ENCODE measurements around the gene CWF19L2.
A peak's percentile ranks its signal among the peaks of the same experiment; 100 is the strongest.
"Not testable (repeated sequence)": the region's sequence is repeated elsewhere in the genome, so short reads cannot be mapped to it uniquely, and the experiment has no call there.

CWF19L2 gene

DNA sequence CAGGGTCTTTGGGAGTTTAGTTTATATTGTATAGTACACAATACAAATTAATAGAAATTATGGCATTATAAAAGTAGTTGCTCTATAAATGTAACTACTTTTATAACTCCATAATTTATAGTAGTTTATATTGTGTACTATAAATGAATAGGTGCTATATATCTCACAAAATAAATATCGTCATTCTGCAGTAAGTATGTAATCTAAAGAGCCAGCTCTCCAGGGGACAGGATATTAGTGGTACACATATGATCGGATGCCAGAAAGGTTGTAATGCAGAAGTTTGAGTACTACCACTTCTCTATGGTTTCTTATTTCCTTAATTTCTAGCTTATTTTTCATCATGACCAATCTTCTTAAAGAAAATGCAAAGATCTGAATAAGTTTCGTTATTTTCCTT, 20.2 kb upstream of the CWF19L2 start:
- Histone ChIP-seq H3K4me1 (ENCODE audit: control insufficient read depth, insufficient read depth, low read length) (no peaks in the 10 kb centered on the region), H3K9ac (ENCODE audit: low read length) (no peak overlapping the region), H3K27me3 (ENCODE audit: control insufficient read depth, insufficient read depth, low read length) (no peaks in the 10 kb centered on the region), H3K27ac (ENCODE audit: low read depth, low read length) (no peak overlapping the region), H3K9me3 (ENCODE audit: control insufficient read depth, insufficient read depth, low read depth, low read length) (no peaks in the 10 kb centered on the region), H3K36me3 (ENCODE audit: control insufficient read depth, insufficient read depth, low read length) (no peaks in the 10 kb centered on the region), H3K4me3 (ENCODE audit: low read depth, low read length) (no peak overlapping the region)

DNA sequence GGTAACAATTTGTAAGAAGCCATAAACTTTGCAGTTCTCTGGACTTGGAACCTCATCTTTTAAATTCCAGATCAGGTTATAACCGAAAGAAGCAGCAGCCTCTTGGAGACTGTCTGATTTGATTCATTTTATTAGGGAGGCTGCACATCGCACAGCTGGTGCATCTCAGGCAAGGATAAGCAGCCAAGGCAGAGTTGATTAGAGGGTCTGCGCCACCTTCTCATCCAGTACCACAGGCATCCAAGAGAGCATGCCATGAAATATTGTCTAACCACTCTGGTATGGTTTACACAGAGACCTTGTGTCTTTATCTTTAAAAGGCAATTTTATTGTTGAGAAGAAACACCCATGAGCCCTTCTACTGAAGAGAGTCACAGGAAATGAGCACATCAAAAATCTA, 16.2 kb upstream of the CWF19L2 start:
- Histone ChIP-seq H3K27me3 (ENCODE audit: control insufficient read depth, insufficient read depth, low read length) (no peaks in the 10 kb centered on the region), H3K4me3 (ENCODE audit: low read depth, low read length) (no peak overlapping the region), H3K27ac (ENCODE audit: low read depth, low read length) (no peak overlapping the region), H3K9me3 (ENCODE audit: control insufficient read depth, insufficient read depth, low read depth, low read length) (no peaks in the 10 kb centered on the region), H3K4me1 (ENCODE audit: control insufficient read depth, insufficient read depth, low read length) (no peaks in the 10 kb centered on the region), H3K9ac (ENCODE audit: low read length) (no peak overlapping the region), H3K36me3 (ENCODE audit: control insufficient read depth, insufficient read depth, low read length) (no peaks in the 10 kb centered on the region)

DNA sequence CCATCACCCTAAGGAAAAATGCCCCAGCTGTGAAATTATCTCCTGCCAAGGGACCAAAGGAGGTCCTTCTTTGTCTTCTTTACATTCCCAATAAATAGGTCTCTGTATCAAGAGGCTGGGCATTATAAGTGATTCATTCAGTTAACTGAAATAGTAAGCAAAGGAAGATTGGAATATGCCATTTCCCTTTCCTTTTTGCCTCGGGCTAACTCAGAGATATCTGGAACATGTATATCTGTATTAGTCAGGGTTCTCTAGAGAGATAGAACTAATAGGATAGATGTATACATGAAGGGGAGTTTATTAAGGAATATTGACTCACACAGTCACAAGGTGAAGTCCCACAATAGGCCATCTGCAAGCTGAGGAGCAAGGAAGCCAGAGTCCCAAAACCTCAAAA, 15.3 kb upstream of the CWF19L2 start:
- no peaks in the 10 kb centered on the region for H3K27me3 ChIP-seq (ENCODE audit: control insufficient read depth, insufficient read depth, low read length)
- H3K4me3 ChIP-seq (ENCODE audit: low read depth, low read length) = no peak overlapping the region
- no peaks in the 10 kb centered on the region for H3K4me1 ChIP-seq (ENCODE audit: control insufficient read depth, insufficient read depth, low read length)
- no peaks in the 10 kb centered on the region for H3K36me3 ChIP-seq (ENCODE audit: control insufficient read depth, insufficient read depth, low read length)
- H3K9me3 ChIP-seq (ENCODE audit: control insufficient read depth, insufficient read depth, low read depth, low read length) = no peaks in the 10 kb centered on the region
- H3K9ac ChIP-seq (ENCODE audit: low read length) = no peak overlapping the region
- no peak overlapping the region for H3K27ac ChIP-seq (ENCODE audit: low read depth, low read length)

DNA sequence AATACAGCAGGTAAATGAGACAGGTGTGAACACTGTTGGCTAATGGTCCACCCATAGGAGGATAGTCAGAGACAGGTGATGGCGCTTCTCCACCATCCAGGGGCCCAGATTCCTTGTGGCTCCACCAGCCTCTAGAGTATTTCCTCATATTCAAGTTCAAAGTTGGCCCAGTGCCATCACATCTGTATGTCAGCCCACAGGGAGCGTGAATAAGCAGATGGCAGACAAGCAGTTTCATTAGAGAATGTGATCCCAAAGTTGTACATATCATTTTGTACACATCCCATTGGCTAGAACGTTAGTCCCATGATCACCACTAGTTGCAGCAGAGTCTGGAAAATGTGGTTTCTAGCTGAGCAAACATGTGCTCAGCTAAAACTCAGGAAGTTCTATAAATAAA, 11.0 kb upstream of the CWF19L2 start:
- H3K9ac ChIP-seq (ENCODE audit: low read length) = no peak overlapping the region
- no peak overlapping the region for H3K27ac ChIP-seq (ENCODE audit: low read depth, low read length)
- H3K4me1 ChIP-seq (ENCODE audit: control insufficient read depth, insufficient read depth, low read length) = no peaks in the 10 kb centered on the region
- no peaks in the 10 kb centered on the region for H3K9me3 ChIP-seq (ENCODE audit: control insufficient read depth, insufficient read depth, low read depth, low read length)
- no peak overlapping the region for H3K4me3 ChIP-seq (ENCODE audit: low read depth, low read length)
- no peaks in the 10 kb centered on the region; the same call in 1 of the 2 replicates for H3K27me3 ChIP-seq (ENCODE audit: control insufficient read depth, insufficient read depth, low read length)
- no peaks in the 10 kb centered on the region for H3K36me3 ChIP-seq (ENCODE audit: control insufficient read depth, insufficient read depth, low read length)

DNA sequence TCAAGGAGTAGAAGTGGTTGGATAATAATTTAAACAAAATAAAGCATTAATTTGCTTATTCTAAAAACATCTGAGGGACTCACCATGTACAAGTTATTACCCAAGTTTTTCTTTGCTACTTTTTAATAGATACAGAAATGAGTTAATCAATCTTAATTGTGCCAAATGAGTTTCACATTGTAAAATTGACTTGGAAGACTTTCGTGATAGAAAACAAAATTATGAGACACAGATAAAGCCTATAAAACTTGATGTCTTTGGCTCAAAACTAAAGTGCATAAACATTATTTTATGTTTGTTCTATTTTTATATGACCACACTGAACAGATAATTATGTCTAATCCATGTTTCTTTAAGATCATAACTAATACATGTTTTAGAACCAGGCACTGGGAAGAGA, 10.1 kb upstream of the CWF19L2 start:
- Histone ChIP-seq H3K27me3 (ENCODE audit: control insufficient read depth, insufficient read depth, low read length) (no peaks in the 10 kb centered on the region; the same call in 1 of the 2 replicates), H3K9ac (ENCODE audit: low read length) (no peak overlapping the region), H3K9me3 (ENCODE audit: control insufficient read depth, insufficient read depth, low read depth, low read length) (no peaks in the 10 kb centered on the region), H3K4me1 (ENCODE audit: control insufficient read depth, insufficient read depth, low read length) (no peaks in the 10 kb centered on the region), H3K36me3 (ENCODE audit: control insufficient read depth, insufficient read depth, low read length) (no peaks in the 10 kb centered on the region), H3K27ac (ENCODE audit: low read depth, low read length) (no peak overlapping the region), H3K4me3 (ENCODE audit: low read depth, low read length) (no peak overlapping the region)

DNA sequence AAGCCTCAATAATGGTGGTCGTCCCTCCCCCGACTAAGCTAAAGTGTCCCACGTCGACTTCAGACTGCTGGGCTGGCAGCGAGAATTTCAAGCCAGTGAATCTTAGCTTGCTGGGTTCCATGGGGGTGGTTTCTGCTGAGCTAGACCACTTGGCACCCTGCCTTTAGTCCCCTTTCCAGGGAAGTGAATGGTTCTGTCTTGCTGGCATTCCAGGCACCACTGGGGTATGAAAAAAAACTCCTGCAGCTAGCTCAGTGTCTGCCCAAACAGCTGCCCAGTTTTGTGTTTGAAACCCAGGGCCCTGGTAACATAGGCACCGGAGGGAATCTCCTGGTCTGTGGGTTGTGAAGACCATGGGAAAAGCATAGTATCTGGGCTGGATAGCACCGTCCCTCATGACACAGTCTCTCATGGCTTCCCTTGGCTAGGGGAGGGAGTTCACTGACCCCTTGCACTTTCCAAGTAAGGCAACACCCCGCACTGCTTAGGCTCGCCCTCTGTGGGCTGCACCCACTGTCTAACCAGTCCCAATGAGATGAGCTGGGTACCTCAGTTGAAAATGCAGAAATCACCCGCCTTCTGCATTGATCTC, 8.7 kb upstream of the CWF19L2 start:
- H3K36me3 ChIP-seq (ENCODE audit: control insufficient read depth, insufficient read depth, low read length); H3K4me1 ChIP-seq (ENCODE audit: control insufficient read depth, insufficient read depth, low read length); H3K4me3 ChIP-seq (ENCODE audit: low read depth, low read length); H3K27me3 ChIP-seq (ENCODE audit: control insufficient read depth, insufficient read depth, low read length); H3K9me3 ChIP-seq (ENCODE audit: control insufficient read depth, insufficient read depth, low read depth, low read length); H3K9ac ChIP-seq (ENCODE audit: low read length); H3K27ac ChIP-seq (ENCODE audit: low read depth, low read length): not testable (repeated sequence)

DNA sequence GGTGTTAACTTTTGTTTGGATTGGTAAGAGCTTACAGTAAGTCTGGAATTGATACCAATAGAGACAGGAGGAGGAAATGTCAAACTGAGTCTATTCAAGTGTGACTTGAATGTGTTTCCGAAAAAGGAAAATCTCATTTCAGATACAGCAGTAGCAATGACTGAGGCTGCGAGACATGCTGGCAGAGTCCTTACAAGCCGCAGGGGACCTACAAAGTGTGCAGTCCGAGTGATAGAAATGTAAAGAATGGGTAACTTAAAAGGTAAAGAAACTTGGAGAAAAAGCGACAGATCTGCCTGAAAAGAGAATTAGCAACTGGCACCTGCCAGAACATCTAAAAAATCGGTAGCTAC, 444 bp downstream of the CWF19L2 start:
- Histone ChIP-seq H3K4me3 (ENCODE audit: low read depth, low read length) (peak overlapping the region; percentile 92), H3K27ac (ENCODE audit: low read depth, low read length) (peak overlapping the region; percentile 47; the same call in 1 of the 2 replicates), H3K36me3 (ENCODE audit: control insufficient read depth, insufficient read depth, low read length) (peaks cover 15% of the 10 kb centered on the region), H3K4me1 (ENCODE audit: control insufficient read depth, insufficient read depth, low read length) (no peaks in the 10 kb centered on the region), H3K9me3 (ENCODE audit: control insufficient read depth, insufficient read depth, low read depth, low read length) (no peaks in the 10 kb centered on the region), H3K9ac (ENCODE audit: low read length) (peak overlapping the region; percentile 76), H3K27me3 (ENCODE audit: control insufficient read depth, insufficient read depth, low read length) (no peaks in the 10 kb centered on the region)

DNA sequence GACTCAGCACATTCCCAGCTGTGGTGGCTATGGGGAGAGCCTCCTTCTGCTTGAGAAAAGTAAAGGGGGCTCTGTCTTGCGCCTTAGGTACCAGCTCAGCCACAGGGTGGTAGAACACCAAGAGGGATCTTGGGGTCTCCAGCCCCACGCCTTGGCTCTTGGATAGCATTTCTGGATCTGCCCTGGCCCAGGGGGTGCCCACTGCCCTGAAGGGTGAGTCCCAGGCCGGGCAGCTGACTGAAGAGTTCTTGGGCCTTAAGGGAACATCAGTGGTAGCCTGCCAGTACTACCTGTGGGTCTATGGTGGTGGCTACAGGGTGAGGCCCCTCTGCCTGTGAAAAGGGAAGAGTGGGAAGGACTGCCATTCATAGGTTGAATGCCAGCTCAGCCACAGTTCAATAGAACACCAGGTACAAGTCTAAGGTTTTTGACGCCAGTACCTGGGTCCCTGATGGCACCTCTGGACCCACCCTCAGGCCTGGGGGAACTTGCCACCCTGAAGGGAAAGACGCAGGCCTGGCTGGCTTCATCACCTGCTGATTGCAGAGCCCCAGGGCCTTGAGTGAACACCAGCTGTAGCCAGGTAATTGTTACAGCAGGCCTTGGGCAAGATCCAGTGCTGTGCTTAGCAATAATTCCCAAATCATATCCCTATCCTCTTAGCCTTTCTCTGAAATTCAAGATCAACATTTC, 3.9 kb downstream of the CWF19L2 start:
- H3K4me1 ChIP-seq (ENCODE audit: control insufficient read depth, insufficient read depth, low read length) = no peaks in the 10 kb centered on the region
- H3K27me3 ChIP-seq (ENCODE audit: control insufficient read depth, insufficient read depth, low read length) = no peaks in the 10 kb centered on the region
- no peak overlapping the region for H3K27ac ChIP-seq (ENCODE audit: low read depth, low read length)
- H3K4me3 ChIP-seq (ENCODE audit: low read depth, low read length) = no peak overlapping the region
- no peaks in the 10 kb centered on the region for H3K9me3 ChIP-seq (ENCODE audit: control insufficient read depth, insufficient read depth, low read depth, low read length)
- no peak overlapping the region for H3K9ac ChIP-seq (ENCODE audit: low read length)
- peaks cover 15% of the 10 kb centered on the region for H3K36me3 ChIP-seq (ENCODE audit: control insufficient read depth, insufficient read depth, low read length)

DNA sequence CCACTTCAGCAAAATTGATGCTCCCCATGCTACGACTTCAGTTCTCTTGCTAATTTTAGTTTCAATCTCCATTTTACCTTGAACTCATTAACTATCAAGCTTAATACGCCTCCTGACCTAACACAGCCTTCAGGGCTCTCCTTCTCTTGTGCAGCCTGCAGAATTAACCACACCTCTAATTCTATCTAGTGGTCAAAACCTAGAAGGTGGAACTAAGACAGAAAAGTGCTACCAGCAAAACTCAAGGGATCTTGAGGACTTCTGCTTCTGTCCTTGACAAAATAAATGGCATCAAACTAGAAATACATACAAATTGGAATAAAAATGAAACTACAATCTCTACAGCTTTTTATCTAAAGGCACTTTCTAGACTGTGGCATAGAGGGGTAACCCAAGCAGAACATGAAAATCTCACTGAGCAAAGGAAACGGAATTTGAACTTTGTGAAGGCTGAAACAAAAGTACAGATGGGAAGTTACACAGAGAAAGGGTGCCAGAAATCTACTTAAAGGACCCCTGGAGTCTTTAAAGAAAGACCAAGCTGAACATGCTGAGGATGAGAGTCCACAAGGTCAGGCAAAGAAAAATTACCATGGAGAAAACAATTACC, 10.7 kb downstream of the CWF19L2 start:
- Histone ChIP-seq H3K9ac (ENCODE audit: low read length) (no peak overlapping the region), H3K9me3 (ENCODE audit: control insufficient read depth, insufficient read depth, low read depth, low read length) (no peaks in the 10 kb centered on the region)

DNA sequence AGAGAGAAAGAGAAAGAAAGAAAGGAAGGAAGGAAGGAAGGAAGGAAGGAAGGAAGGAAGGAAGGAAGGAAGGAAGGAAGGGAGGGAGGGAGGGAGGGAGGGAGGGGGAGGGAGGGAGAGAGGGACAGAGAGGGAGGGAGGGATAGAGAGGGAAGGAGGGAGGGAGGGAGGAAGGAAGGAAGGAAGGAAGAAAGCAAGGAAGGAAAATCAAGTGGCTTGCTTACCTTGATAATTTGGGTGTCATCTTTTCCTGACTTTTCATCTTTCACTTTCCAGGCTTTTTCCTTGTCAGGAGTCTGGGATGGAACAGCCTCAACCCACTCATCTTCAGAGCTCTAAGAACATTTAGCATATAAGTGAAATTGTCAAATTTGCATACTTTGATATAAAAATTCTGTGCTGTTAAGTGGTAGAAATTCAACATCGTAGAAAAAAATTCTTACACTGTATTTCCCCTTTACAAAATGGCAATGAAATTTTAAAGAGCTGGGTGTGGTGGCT, 14.9 kb downstream of the CWF19L2 start:
- Histone ChIP-seq H3K27me3 (ENCODE audit: control insufficient read depth, insufficient read depth, low read length) (no peaks in the 10 kb centered on the region), H3K9ac (ENCODE audit: low read length) (no peak overlapping the region), H3K4me1 (ENCODE audit: control insufficient read depth, insufficient read depth, low read length) (no peaks in the 10 kb centered on the region), H3K36me3 (ENCODE audit: control insufficient read depth, insufficient read depth, low read length) (peaks cover 37% of the 10 kb centered on the region), H3K4me3 (ENCODE audit: low read depth, low read length) (no peak overlapping the region), H3K27ac (ENCODE audit: low read depth, low read length) (no peak overlapping the region), H3K9me3 (ENCODE audit: control insufficient read depth, insufficient read depth, low read depth, low read length) (no peaks in the 10 kb centered on the region)

More for the DNA sequence above, 10.7 kb downstream of the CWF19L2 start:
- Histone ChIP-seq H3K36me3 (ENCODE audit: control insufficient read depth, insufficient read depth, low read length) (peaks cover 2% of the 10 kb centered on the region), H3K27ac (ENCODE audit: low read depth, low read length) (no peak overlapping the region), H3K4me3 (ENCODE audit: low read depth, low read length) (no peak overlapping the region), H3K4me1 (ENCODE audit: control insufficient read depth, insufficient read depth, low read length) (no peaks in the 10 kb centered on the region), H3K27me3 (ENCODE audit: control insufficient read depth, insufficient read depth, low read length) (no peaks in the 10 kb centered on the region)

DNA sequence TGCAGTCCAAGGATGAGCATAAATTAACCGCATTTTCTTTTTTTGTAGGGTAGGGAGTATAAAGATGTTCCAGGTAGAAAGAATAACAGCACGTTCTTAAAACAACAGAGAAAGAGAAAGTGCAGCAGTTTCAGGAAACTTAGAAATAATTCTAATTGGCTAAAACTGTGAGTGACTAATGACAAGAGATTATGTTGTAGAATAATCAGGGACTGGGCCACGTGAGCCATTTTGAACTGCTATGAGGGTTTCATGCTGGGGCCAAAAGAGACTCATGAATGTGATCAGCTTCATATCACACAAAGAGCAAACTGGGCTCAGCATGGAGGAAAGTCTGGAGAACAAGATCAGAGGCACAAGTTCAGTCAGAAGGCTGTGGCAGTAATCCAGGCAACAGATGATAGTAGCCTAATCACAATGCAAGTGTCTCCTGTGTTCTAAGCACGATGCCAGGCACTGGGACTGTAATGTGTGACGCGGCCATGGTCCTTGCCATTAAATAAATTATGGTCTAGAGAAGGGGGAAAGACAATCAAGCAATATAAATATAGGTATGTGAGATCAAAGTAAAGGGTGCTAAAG, 17.9 kb downstream of the CWF19L2 start:
- Histone ChIP-seq H3K9me3 (ENCODE audit: control insufficient read depth, insufficient read depth, low read depth, low read length) (no peaks in the 10 kb centered on the region), H3K27ac (ENCODE audit: low read depth, low read length) (no peak overlapping the region), H3K36me3 (ENCODE audit: control insufficient read depth, insufficient read depth, low read length) (peaks cover 37% of the 10 kb centered on the region), H3K9ac (ENCODE audit: low read length) (no peak overlapping the region), H3K27me3 (ENCODE audit: control insufficient read depth, insufficient read depth, low read length) (no peaks in the 10 kb centered on the region), H3K4me1 (ENCODE audit: control insufficient read depth, insufficient read depth, low read length) (no peaks in the 10 kb centered on the region), H3K4me3 (ENCODE audit: low read depth, low read length) (no peak overlapping the region)

Data from HUES6 (cell line).